GM21737 (cell line): ENCODE measurements around the gene AMY1C.
A peak's percentile ranks its signal among the peaks of the same experiment; 100 is the strongest.
"Not testable (repeated sequence)": the region's sequence is repeated elsewhere in the genome, so short reads cannot be mapped to it uniquely, and the experiment has no call there.

ENCODE experiments used
- ATAC-seq: cut with Tn5 transposase; IDR thresholded peaks from one replicate; pipeline ENCODE4 v1.9.1; 2021; ENCODE audit warnings: mild to moderate bottlenecking, moderate library complexity; ENCODE audit not compliant: unreplicated experiment

AMY1C gene

DNA sequence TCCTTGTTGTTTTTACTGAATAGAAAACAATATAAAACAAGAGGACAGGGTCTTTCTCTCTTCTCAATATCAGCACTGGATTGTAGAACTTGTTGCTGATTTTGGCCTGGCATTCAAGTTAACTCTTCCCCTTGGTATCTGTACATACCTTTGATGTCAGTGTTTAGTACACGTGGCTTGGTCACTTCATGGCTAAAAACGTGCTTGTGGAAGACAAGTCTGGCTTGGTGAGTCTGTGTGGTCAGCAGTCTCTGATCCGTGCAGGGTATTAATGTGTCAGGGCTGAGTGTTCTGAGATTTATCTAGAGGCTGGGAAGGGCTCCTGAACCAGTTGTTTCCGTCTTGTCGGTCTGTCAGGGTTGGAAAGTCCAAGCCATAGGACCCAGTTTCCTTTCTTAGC, at the start of gene AMY1C:
TSS of gene AMY1C (plus strand) at position 301 of the 400 bp plus-strand sequence. CDS start 572 bp downstream, outside the sequence.
- ATAC-seq: not testable (repeated sequence)

DNA sequence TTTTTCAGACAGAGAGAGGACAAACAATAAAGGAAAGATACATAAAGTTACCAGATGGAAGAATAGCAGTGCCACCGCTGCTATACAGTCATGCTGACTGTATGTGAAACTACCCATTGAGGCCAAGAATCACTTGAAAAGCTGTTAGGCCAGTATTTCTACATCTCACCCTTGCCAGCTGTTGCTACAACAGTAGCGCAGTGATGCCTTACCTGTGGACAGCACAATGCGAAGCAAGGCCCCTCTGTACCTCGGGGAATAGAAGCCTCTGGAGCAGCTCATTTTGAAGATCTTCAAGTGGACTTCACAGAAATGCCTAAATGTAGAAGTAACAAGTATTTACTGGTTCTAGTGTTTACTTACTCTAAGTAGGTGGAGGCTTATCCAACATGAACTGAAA, 49.0 kb upstream of the AMY1C start:
- not testable (repeated sequence) for ATAC-seq

DNA sequence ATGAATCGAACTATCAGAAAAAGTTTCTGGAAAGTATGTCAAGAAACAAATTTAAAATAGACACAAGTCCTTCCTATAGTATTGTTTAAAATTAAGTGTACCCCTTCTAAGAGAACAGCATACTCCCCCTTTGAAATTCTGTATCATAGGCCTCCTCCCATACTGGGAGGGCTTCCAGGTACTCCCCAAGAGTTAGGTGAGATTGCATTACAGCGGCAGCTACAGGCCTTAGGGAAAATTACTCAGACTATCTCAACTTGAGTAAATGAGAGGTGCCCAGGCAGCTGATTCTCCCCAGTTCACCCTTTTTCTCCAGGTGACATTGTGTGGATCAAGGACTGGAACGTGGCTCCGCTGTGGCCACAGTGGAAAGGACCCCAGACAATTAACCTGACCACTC, 48.4 kb upstream of the AMY1C start:
- not testable (repeated sequence) for ATAC-seq

DNA sequence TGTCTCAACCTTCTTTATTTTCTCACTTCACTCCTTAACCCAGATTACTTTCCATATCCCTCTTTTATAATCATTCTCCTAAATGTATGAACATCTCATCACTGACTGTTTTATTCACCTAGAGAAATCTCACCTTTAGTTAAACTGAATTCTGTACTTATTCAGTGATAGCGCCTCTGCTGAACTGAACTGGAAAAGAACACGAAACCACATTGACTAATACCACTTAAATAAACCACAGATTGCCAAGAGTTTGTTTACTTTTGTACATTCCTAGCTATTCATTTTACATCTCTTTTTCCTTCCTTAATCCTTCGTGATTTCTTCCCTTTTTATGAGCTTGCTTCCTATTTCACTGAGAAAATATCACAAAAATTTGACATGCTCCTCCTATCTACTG, 42.0 kb upstream of the AMY1C start:
- not testable (repeated sequence) for ATAC-seq

DNA sequence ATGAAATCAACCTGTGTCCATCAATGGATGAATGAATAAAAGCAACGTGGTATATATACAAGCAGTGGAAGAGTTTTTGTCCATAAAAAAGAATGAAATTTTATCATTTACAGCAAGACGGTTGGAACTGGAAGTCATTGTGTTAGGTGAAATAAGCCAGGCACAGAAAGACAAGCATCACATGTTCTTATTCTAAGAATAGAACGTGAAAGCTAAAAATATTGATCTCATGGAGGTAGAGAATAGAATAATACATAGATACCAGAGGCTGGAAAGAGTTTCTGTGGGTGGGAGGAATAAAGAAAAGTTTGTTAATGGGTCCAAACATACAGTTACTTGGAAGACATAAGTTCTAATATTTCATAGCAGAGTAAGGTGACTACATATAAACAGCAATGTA, 39.3 kb upstream of the AMY1C start:
- ATAC-seq: not testable (repeated sequence)

DNA sequence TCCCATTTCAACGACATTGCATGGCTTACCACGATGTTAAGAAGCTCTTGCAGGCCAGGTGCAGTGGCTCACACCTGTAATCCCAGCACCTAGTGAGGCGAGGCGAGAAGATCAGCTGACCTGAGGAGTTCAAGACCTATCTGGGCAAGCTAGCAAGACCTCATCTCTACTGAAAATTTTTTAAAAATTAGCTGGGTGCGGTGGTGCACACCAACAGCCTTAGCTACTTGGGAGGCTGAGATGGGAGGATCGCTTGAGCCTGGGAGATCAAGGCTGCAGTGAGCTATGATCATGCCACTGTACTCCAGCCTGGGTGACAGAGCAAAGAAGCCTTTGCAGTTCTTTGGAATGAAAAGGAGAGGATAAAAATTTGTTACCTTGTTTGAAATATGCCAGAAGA, 32.3 kb upstream of the AMY1C start:
- not testable (repeated sequence) for ATAC-seq

DNA sequence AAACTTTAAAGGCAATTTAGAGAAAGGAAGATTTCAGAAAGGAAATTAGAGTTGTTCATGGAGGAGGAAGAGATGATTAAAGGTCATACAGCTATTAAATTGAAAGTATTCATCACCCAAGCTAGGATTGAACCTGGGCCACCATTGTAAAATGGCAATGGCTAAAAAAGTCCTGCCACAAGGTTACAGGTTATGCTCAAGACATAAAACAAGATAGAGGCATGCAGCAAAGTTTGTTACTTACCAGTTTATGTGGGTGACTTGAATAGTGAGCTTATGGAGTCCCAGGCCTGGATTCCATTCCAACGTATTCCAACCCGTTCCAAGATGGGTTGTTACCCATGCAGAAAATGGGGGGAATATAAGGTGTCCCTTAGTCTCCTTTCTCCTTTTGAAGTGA, 28.2 kb upstream of the AMY1C start:
- not testable (repeated sequence) for ATAC-seq

DNA sequence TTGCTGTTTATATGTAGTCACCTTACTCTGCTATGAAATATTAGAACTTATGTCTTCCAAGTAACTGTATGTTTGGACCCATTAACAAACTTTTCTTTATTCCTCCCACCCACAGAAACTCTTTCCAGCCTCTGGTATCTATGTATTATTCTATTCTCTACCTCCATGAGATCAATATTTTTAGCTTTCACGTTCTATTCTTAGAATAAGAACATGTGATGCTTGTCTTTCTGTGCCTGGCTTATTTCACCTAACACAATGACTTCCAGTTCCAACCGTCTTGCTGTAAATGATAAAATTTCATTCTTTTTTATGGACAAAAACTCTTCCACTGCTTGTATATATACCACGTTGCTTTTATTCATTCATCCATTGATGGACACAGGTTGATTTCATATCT, 14.4 kb upstream of the AMY1C start:
- ATAC-seq: not testable (repeated sequence)

DNA sequence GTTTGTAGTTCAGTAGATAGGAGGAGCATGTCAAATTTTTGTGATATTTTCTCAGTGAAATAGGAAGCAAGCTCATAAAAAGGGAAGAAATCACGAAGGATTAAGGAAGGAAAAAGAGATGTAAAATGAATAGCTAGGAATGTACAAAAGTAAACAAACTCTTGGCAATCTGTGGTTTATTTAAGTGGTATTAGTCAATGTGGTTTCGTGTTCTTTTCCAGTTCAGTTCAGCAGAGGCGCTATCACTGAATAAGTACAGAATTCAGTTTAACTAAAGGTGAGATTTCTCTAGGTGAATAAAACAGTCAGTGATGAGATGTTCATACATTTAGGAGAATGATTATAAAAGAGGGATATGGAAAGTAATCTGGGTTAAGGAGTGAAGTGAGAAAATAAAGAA, 11.7 kb upstream of the AMY1C start:
- ATAC-seq: not testable (repeated sequence)

DNA sequence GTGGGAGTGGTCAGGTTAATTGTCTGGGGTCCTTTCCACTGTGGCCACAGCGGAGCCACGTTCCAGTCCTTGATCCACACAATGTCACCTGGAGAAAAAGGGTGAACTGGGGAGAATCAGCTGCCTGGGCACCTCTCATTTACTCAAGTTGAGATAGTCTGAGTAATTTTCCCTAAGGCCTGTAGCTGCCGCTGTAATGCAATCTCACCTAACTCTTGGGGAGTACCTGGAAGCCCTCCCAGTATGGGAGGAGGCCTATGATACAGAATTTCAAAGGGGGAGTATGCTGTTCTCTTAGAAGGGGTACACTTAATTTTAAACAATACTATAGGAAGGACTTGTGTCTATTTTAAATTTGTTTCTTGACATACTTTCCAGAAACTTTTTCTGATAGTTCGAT, 5.2 kb upstream of the AMY1C start:
- ATAC-seq: not testable (repeated sequence)

DNA sequence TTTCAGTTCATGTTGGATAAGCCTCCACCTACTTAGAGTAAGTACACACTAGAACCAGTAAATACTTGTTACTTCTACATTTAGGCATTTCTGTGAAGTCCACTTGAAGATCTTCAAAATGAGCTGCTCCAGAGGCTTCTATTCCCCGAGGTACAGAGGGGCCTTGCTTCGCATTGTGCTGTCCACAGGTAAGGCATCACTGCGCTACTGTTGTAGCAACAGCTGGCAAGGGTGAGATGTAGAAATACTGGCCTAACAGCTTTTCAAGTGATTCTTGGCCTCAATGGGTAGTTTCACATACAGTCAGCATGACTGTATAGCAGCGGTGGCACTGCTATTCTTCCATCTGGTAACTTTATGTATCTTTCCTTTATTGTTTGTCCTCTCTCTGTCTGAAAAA, 4.7 kb upstream of the AMY1C start:
- ATAC-seq: not testable (repeated sequence)

DNA sequence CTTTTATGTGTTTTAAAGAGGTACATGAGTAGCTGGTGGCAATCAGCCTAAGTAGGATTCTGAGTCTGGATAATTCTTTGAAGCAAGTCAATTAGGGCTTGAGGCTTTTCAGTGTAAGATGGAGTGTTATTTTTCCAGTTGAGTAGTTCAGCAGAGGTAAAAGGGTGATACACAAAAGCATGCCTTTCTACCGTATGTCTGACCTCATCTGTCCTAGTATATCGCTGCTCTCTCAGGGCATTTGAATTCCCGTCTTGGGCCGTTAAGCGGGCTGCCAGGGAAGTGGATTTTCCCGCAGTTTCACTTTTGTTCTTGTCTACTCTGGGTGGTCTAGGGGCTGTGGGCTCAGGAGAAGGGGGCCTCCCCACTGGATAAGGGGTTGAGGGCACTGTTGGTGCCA, 1.4 kb upstream of the AMY1C start:
- not testable (repeated sequence) for ATAC-seq

DNA sequence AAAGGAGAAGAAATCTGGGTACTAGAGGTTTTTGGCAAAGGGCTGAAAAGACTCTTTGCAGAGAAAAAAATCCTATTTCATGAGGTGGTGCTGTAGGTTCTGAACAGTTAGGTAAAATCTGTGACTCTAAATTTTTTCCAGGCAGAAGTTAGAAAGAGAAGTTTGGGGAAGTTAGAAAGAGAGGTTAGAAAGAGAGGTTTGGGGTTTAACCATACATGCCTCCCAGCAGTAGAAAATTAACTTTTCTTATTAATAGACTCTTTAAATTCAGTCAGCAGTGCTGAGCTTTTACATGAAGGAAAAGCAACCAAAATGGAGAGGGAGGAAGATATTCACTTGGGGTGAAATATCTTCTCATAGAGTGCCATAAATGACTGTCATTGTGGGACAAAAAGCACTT, 12.2 kb downstream of the AMY1C start:
- no peak for ATAC-seq

DNA sequence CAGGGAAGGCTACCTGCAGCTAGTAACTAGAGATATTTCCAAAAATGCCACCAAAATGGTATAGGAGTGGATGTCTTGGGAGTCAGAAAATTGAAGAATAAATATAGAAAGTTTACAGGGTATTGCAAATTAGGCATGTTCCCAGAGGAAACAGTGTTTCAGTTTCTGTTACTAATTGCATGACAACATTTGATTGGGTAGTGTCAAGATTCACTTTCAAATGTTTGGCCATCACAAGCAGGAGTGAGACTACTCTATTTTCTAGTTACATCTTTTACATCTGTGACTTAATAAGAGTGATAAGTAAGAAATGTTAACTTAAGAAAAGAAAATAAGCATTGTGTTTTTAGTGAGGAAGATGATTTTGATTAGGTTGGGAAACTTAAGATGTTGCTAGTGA, 30.2 kb downstream of the AMY1C start:
- no peak for ATAC-seq

DNA sequence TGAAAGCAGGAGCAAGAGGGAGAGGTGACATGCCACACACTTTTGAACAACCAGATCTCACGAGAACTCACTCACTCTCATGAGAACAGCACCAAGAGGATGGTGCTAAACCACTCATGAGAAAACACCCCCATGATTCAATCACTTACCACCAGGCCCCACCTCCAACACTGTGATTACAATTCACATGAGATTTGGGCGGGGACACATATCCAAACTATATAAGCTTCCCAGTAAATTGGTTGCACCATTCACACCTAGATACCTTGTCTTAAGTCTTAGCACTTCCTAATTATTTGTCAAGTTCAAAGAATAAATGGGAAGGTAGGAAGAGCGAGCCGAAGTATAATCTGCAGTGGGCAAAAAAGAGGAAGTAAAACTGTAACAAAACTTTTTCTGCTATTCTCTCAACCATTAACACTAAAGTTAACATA, 34.3 kb downstream of the AMY1C start:
- peak; percentile 56 for ATAC-seq

DNA sequence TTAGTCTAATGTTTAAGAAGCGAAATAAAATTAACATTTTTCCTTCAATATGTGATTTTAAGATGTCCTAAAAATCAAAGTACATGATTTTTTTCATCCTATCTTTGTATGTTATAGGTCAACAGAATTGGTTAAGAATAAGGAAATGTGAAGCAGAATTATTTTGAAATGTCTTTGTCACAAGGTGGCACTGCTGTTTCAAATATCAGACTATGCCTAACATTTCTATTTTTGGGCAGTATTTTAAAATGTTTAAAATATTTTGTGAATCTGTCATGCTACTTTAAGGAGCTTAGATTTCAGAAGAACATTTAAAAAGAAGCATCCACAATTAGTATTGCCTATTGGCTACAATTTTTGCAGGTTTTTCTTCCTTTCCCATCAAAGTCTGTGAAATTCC, 38.7 kb downstream of the AMY1C start:
- no peak for ATAC-seq

DNA sequence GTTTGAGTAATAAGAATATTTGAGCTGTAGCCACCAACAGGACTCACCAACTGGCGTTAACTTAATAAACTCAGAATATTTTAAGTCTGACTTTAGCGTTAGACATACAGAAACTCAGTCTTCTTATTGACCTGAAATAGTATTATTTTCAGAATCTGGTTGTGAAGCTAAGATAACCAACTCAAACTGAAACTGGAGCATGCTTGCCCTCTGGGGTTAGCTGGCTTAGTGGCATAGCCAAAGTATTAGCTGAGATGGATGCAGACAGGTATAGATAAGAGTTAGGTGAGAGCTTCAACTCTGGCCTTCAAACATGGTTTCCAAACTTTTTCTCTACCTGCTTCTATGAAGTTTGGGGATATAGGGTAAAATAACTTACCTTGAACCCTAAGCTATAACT, 40.5 kb downstream of the AMY1C start:
- no peak for ATAC-seq
